Activated T-helper 17 cell treated with anti-CD3 and anti-CD28 coated beads, Interleukin-2, amount 50 U/mL, for 72 hours (primary cell): ENCODE data around the gene CDC42BPB. TPM values are rescaled to one million over a fixed set of nuclear protein-coding genes. Genes with fewer than 3 reads are reported as not detected.
A peak's percentile ranks its signal among the peaks of the same experiment; 100 is the strongest.

Experiments
- ATAC-seq: fragments of 150-1000 bp; cut with Tn5 transposase; replicated peaks from 2 replicates; pipeline ENCODE4 v1.10.0; 2021; ENCODE audit warnings: mild to moderate bottlenecking, moderate library complexity
- H3K27ac Mint-ChIP-seq: one replicate; pipeline ENCODE4 v1.8.0; 2022; ENCODE audit warnings: mixed read lengths
- H3K27me3 Mint-ChIP-seq: one replicate; pipeline ENCODE4 v1.8.0; 2022; ENCODE audit warnings: mixed read lengths
- H3K36me3 Mint-ChIP-seq: one replicate; pipeline ENCODE4 v1.8.0; 2022; ENCODE audit warnings: low read depth, mild to moderate bottlenecking, mixed read lengths
- H3K4me1 Mint-ChIP-seq: one replicate; pipeline ENCODE4 v1.8.0; 2022; ENCODE audit warnings: mixed read lengths
- H3K4me3 Mint-ChIP-seq: one replicate; pipeline ENCODE4 v1.8.0; 2022; ENCODE audit warnings: mild to moderate bottlenecking, mixed read lengths
- H3K9me3 Mint-ChIP-seq: one replicate; pipeline ENCODE4 v1.8.0; 2022; ENCODE audit warnings: mixed read lengths
- total RNA-seq, 2 donors: library from RNA; stranded (reverse); gene quantifications; one replicate each; pipeline ENCODE4 v1.2.3, GENCODE V29; 2022

The CDC42BPB gene
- total RNA-seq, 2 donors from 2014 or later: 7.2 to 7.3 TPM

GRCh38 chr14:103014466-103015228, 42.7 kb downstream of the CDC42BPB start:
- Mint-ChIP-seq H3K27ac (peak overlapping the region; percentile 53), H3K27me3 (no peaks in the 10 kb centered on the region), H3K4me1 (peaks cover 9% of the 10 kb centered on the region), H3K9me3 (no peaks in the 10 kb centered on the region), H3K4me3 (peak overlapping the region; percentile 6), H3K36me3 (no peaks in the 10 kb centered on the region)
- ATAC-seq: peak; percentile 43

GRCh38 chr14:103013028-103013427, 44.3 kb downstream of the CDC42BPB start:
- Mint-ChIP-seq H3K36me3 (no peaks in the 10 kb centered on the region), H3K9me3 (no peaks in the 10 kb centered on the region), H3K27me3 (no peaks in the 10 kb centered on the region), H3K4me3 (no peak overlapping the region), H3K27ac (no peak overlapping the region), H3K4me1 (peaks cover 9% of the 10 kb centered on the region)
- no peak for ATAC-seq

GRCh38 chr14:103009559-103009958, 47.8 kb downstream of the CDC42BPB start:
- H3K4me1 Mint-ChIP-seq: peaks cover 4% of the 10 kb centered on the region
- H3K27ac Mint-ChIP-seq: no peak overlapping the region
- no peak overlapping the region for H3K4me3 Mint-ChIP-seq
- H3K36me3 Mint-ChIP-seq: no peaks in the 10 kb centered on the region
- no peaks in the 10 kb centered on the region for H3K27me3 Mint-ChIP-seq
- no peak for ATAC-seq
- H3K9me3 Mint-ChIP-seq: no peaks in the 10 kb centered on the region

- no peak for ATAC-seq
- Mint-ChIP-seq H3K9me3 (no peaks in the 10 kb centered on the region), H3K36me3 (no peaks in the 10 kb centered on the region), H3K4me1 (no peaks in the 10 kb centered on the region), H3K4me3 (no peak overlapping the region), H3K27ac (no peak overlapping the region), H3K27me3 (no peaks in the 10 kb centered on the region)
Observed at GRCh38 chr14:103008768-103009357, 48.5 kb downstream of the CDC42BPB start.

- no peak for ATAC-seq
- Mint-ChIP-seq H3K27me3 (no peaks in the 10 kb centered on the region), H3K4me3 (no peak overlapping the region), H3K36me3 (no peaks in the 10 kb centered on the region), H3K9me3 (no peaks in the 10 kb centered on the region), H3K27ac (no peak overlapping the region), H3K4me1 (no peaks in the 10 kb centered on the region)
Observed at GRCh38 chr14:103008126-103008525, 49.2 kb downstream of the CDC42BPB start.

- Mint-ChIP-seq H3K4me3 (no peak overlapping the region), H3K36me3 (no peaks in the 10 kb centered on the region), H3K27ac (no peak overlapping the region)
Observed at GRCh38 chr14:103007555-103007954, 49.8 kb downstream of the CDC42BPB start.

GRCh38 chr14:103006991-103007520, 50.3 kb downstream of the CDC42BPB start:
- H3K9me3 Mint-ChIP-seq: no peaks in the 10 kb centered on the region
- ATAC-seq: no peak
- H3K27me3 Mint-ChIP-seq: no peaks in the 10 kb centered on the region
- H3K4me1 Mint-ChIP-seq: no peaks in the 10 kb centered on the region
- H3K36me3 Mint-ChIP-seq: no peaks in the 10 kb centered on the region
- H3K27ac Mint-ChIP-seq: no peak overlapping the region
- H3K4me3 Mint-ChIP-seq: no peak overlapping the region

More at GRCh38 chr14:103007555-103007954, 49.8 kb downstream of the CDC42BPB start:
- ATAC-seq: no peak
- Mint-ChIP-seq H3K27me3 (no peaks in the 10 kb centered on the region), H3K4me1 (no peaks in the 10 kb centered on the region), H3K9me3 (no peaks in the 10 kb centered on the region)

- H3K9me3 Mint-ChIP-seq: no peaks in the 10 kb centered on the region
- no peak overlapping the region for H3K4me3 Mint-ChIP-seq
- no peaks in the 10 kb centered on the region for H3K4me1 Mint-ChIP-seq
- no peak overlapping the region for H3K27ac Mint-ChIP-seq
- H3K27me3 Mint-ChIP-seq: no peaks in the 10 kb centered on the region
- H3K36me3 Mint-ChIP-seq: no peaks in the 10 kb centered on the region
- ATAC-seq: no peak
Observed at GRCh38 chr14:103006106-103006505, 51.2 kb downstream of the CDC42BPB start.

GRCh38 chr14:103003850-103004249, 53.5 kb downstream of the CDC42BPB start:
- Mint-ChIP-seq H3K36me3 (no peaks in the 10 kb centered on the region), H3K9me3 (no peaks in the 10 kb centered on the region), H3K27ac (no peak overlapping the region), H3K4me3 (no peak overlapping the region), H3K4me1 (no peaks in the 10 kb centered on the region), H3K27me3 (no peaks in the 10 kb centered on the region)
- ATAC-seq: no peak

GRCh38 chr14:103003351-103003615, 54.1 kb downstream of the CDC42BPB start:
- Mint-ChIP-seq H3K4me1 (no peaks in the 10 kb centered on the region), H3K27ac (no peak overlapping the region), H3K36me3 (peaks cover 4% of the 10 kb centered on the region), H3K9me3 (no peaks in the 10 kb centered on the region), H3K4me3 (no peak overlapping the region), H3K27me3 (no peaks in the 10 kb centered on the region)
- ATAC-seq: no peak

- no peaks in the 10 kb centered on the region for H3K9me3 Mint-ChIP-seq
- peaks cover 9% of the 10 kb centered on the region for H3K36me3 Mint-ChIP-seq
- no peak overlapping the region for H3K4me3 Mint-ChIP-seq
- H3K27ac Mint-ChIP-seq: no peak overlapping the region
- no peaks in the 10 kb centered on the region for H3K4me1 Mint-ChIP-seq
- H3K27me3 Mint-ChIP-seq: no peaks in the 10 kb centered on the region
- no peak for ATAC-seq
Observed at GRCh38 chr14:103002578-103003350, 54.6 kb downstream of the CDC42BPB start.

- Mint-ChIP-seq H3K36me3 (peaks cover 10% of the 10 kb centered on the region), H3K4me1 (no peaks in the 10 kb centered on the region), H3K9me3 (no peaks in the 10 kb centered on the region), H3K4me3 (no peak overlapping the region), H3K27ac (peak overlapping the region; percentile 23), H3K27me3 (no peaks in the 10 kb centered on the region)
- no peak for ATAC-seq
Observed at GRCh38 chr14:103001651-103002396, 55.5 kb downstream of the CDC42BPB start.

GRCh38 chr14:103001226-103001625, 56.1 kb downstream of the CDC42BPB start:
- no peaks in the 10 kb centered on the region for H3K9me3 Mint-ChIP-seq

GRCh38 chr14:103000291-103000921, 56.9 kb downstream of the CDC42BPB start:
- no peaks in the 10 kb centered on the region for H3K9me3 Mint-ChIP-seq
- no peak overlapping the region for H3K4me3 Mint-ChIP-seq
- H3K36me3 Mint-ChIP-seq: peaks cover 10% of the 10 kb centered on the region
- no peak overlapping the region for H3K27ac Mint-ChIP-seq
- H3K4me1 Mint-ChIP-seq: no peaks in the 10 kb centered on the region
- H3K27me3 Mint-ChIP-seq: no peaks in the 10 kb centered on the region
- no peak for ATAC-seq

More at GRCh38 chr14:103001226-103001625, 56.1 kb downstream of the CDC42BPB start:
- Mint-ChIP-seq H3K27ac (no peak overlapping the region), H3K27me3 (no peaks in the 10 kb centered on the region), H3K4me1 (no peaks in the 10 kb centered on the region), H3K36me3 (peaks cover 10% of the 10 kb centered on the region), H3K4me3 (no peak overlapping the region)
- ATAC-seq: no peak
